ENCODE data around the gene LY6G6C. TPM values are rescaled to one million over a fixed set of nuclear protein-coding genes. Genes with fewer than 3 reads are reported as not detected.
A peak's percentile ranks its signal among the peaks of the same experiment; 100 is the strongest.

LY6G6C gene
- total and polyA plus RNA-seq, 2 of the 13 experiments (the other 11 are each of a cell fraction or from before 2014, with no cell fraction given) = 0.15 TPM; not detected in 1

DNA sequence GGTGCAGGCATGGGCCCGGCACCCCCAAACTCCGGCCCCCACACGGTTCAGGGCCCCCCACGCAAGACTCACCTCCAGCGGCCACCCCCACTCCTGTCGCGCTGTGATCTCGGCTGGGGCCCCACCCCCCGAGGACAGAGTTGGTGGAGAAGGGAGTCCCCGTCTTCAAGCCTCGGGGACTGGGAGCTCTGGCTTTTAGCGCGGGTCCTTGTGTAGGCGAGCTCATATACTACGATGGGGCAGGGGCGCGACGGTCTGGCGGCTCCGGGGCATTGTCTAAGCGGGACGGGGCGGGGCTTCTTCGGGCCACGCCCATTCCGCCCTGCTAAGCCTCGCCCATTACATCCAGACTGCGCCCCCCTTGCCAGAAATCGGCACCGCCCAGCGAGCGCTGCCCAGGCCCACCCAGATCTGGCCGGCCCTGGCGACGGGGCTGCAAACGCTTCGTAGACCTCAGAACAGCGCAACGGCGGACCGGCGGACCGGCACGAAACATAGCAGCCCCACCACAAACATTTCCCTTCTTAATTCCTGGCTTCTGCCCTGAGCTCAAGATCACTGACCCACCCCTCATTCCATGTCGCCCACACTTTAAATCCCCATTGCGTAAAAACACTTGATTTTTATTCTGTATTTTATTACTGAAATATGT, 8.6 kb upstream of the LY6G6C start (continued):
- TF ChIP-seq, protein P1, sequence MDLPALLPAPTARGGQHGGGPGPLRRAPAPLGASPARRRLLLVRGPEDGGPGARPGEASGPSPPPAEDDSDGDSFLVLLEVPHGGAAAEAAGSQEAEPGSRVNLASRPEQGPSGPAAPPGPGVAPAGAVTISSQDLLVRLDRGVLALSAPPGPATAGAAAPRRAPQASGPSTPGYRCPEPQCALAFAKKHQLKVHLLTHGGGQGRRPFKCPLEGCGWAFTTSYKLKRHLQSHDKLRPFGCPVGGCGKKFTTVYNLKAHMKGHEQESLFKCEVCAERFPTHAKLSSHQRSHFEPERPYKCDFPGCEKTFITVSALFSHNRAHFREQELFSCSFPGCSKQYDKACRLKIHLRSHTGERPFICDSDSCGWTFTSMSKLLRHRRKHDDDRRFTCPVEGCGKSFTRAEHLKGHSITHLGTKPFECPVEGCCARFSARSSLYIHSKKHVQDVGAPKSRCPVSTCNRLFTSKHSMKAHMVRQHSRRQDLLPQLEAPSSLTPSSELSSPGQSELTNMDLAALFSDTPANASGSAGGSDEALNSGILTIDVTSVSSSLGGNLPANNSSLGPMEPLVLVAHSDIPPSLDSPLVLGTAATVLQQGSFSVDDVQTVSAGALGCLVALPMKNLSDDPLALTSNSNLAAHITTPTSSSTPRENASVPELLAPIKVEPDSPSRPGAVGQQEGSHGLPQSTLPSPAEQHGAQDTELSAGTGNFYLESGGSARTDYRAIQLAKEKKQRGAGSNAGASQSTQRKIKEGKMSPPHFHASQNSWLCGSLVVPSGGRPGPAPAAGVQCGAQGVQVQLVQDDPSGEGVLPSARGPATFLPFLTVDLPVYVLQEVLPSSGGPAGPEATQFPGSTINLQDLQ (CRISPR knock-in tag; IDR thresholded peaks at IDR 0.05) = no peak
- TF ChIP-seq ZNF496 (CRISPR knock-in tag; IDR thresholded peaks at IDR 0.05; ENCODE audit: insufficient replicate concordance) (no peak), GLI4 (CRISPR knock-in tag; IDR thresholded peaks at IDR 0.05; ENCODE audit: borderline replicate concordance) (no peak; the same call in 1 of the 2 replicates), HDAC1 (CRISPR knock-in tag; IDR thresholded peaks at IDR 0.05) (peak; percentile 73; the same call in 1 of the 2 replicates), ETV5 (CRISPR knock-in tag; IDR thresholded peaks at IDR 0.05; ENCODE audit: borderline replicate concordance) (no peak), TBL1XR1 (IDR thresholded peaks at IDR 0.05; ENCODE audit: borderline replicate concordance, low read length, partially characterized antibody) (no peak), RNF2 (conservative IDR thresholded peaks at IDR 0.05; ENCODE audit: low read depth) (no peak), NR2F6 (IDR thresholded peaks at IDR 0.05) (no peak), NR2F6 (CRISPR knock-in tag; IDR thresholded peaks at IDR 0.05) (no peak), MAFF (IDR thresholded peaks at IDR 0.05; ENCODE audit: low read depth, low read length) (no peak), HNRNPUL1 (IDR thresholded peaks at IDR 0.05; ENCODE audit: low read depth, low read length) (peak; percentile 85; the same call in 1 of the 2 replicates), ZNF674 (CRISPR knock-in tag; IDR thresholded peaks at IDR 0.05; ENCODE audit: low read depth) (no peak), ZNF431 (CRISPR knock-in tag; IDR thresholded peaks at IDR 0.05; ENCODE audit: borderline replicate concordance, low read depth) (no peak; the same call in 1 of the 2 replicates), MED1 (CRISPR knock-in tag; IDR thresholded peaks at IDR 0.05) (peak; percentile 29), NBN (conservative IDR thresholded peaks at IDR 0.05) (no peak), CEBPG (CRISPR knock-in tag; IDR thresholded peaks at IDR 0.05) (no peak), SMARCE1 (IDR thresholded peaks at IDR 0.05; ENCODE audit: borderline replicate concordance) (no peak), NFKBIZ (CRISPR knock-in tag; IDR thresholded peaks at IDR 0.05) (peak; percentile 55; the same call in 1 of the 2 replicates), ELF4 (CRISPR knock-in tag; IDR thresholded peaks at IDR 0.05; ENCODE audit: borderline replicate concordance) (0 out of 2 replicates have a peak, but pooled peaks have one; percentile 64)
- TF ChIP-seq, protein P2, sequence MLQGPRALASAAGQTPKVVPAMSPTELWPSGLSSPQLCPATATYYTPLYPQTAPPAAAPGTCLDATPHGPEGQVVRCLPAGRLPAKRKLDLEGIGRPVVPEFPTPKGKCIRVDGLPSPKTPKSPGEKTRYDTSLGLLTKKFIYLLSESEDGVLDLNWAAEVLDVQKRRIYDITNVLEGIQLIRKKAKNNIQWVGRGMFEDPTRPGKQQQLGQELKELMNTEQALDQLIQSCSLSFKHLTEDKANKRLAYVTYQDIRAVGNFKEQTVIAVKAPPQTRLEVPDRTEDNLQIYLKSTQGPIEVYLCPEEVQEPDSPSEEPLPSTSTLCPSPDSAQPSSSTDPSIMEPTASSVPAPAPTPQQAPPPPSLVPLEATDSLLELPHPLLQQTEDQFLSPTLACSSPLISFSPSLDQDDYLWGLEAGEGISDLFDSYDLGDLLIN (CRISPR knock-in tag; IDR thresholded peaks at IDR 0.05; ENCODE audit: borderline replicate concordance) = no peak; the same call in 1 of the 2 replicates
- TF ChIP-seq, protein P3, sequence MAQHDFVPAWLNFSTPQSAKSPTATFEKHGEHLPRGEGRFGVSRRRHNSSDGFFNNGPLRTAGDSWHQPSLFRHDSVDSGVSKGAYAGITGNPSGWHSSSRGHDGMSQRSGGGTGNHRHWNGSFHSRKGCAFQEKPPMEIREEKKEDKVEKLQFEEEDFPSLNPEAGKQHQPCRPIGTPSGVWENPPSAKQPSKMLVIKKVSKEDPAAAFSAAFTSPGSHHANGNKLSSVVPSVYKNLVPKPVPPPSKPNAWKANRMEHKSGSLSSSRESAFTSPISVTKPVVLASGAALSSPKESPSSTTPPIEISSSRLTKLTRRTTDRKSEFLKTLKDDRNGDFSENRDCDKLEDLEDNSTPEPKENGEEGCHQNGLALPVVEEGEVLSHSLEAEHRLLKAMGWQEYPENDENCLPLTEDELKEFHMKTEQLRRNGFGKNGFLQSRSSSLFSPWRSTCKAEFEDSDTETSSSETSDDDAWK (CRISPR knock-in tag; IDR thresholded peaks at IDR 0.05) = no peak
- TF ChIP-seq, protein P4, sequence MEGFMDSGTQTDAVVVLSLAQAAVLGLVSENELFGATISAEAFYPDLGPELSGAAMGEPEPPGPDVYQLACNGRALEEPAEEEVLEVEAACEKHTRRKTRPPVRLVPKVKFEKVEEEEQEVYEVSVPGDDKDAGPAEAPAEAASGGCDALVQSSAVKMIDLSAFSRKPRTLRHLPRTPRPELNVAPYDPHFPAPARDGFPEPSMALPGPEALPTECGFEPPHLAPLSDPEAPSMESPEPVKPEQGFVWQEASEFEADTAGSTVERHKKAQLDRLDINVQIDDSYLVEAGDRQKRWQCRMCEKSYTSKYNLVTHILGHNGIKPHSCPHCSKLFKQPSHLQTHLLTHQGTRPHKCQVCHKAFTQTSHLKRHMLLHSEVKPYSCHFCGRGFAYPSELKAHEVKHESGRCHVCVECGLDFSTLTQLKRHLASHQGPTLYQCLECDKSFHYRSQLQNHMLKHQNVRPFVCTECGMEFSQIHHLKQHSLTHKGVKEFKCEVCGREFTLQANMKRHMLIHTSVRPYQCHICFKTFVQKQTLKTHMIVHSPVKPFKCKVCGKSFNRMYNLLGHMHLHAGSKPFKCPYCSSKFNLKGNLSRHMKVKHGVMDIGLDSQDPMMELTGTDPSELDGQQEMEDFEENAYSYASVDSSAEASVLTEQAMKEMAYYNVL (CRISPR knock-in tag; IDR thresholded peaks at IDR 0.05; ENCODE audit: borderline replicate concordance) = no peak
- TF ChIP-seq, protein P5, sequence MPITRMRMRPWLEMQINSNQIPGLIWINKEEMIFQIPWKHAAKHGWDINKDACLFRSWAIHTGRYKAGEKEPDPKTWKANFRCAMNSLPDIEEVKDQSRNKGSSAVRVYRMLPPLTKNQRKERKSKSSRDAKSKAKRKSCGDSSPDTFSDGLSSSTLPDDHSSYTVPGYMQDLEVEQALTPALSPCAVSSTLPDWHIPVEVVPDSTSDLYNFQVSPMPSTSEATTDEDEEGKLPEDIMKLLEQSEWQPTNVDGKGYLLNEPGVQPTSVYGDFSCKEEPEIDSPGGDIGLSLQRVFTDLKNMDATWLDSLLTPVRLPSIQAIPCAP (CRISPR knock-in tag; IDR thresholded peaks at IDR 0.05; ENCODE audit: low read depth) = no peak

Measured in HepG2 (cell line).